Choroid plexus epithelial cell (primary cell): Measurements from ENCODE around the gene CCND1.
"Not testable (repeated sequence)": the region's sequence is repeated elsewhere in the genome, so short reads cannot be mapped to it uniquely, and the experiment has no call there.

ENCODE experiments used
- DNase-seq: peaks from one replicate; pipeline ENCODE4 v3.0.0-alpha.2; 2010; ENCODE audit warnings: low read depth
- H3K4me3 ChIP-seq: 2 replicates; pipeline ENCODE4 v1.5.1; 2011; ENCODE audit warnings: low read depth, mild to moderate bottlenecking, control low read depth, low read length, moderate library complexity
- TF ChIP-seq, protein P1 (sequence below): conservative IDR thresholded peaks from 2 replicates; pipeline ENCODE4 v1.5.1; 2011; ENCODE audit warnings: low read depth, mild to moderate bottlenecking, control low read depth, inconsistent platforms, low read length, moderate library complexity

The CCND1 gene

GRCh38 chr11:69686452-69686851 lies 45.5 kb downstream of the CCND1 start:
- no peak overlapping the region for H3K4me3 ChIP-seq
- TF ChIP-seq, protein P1, sequence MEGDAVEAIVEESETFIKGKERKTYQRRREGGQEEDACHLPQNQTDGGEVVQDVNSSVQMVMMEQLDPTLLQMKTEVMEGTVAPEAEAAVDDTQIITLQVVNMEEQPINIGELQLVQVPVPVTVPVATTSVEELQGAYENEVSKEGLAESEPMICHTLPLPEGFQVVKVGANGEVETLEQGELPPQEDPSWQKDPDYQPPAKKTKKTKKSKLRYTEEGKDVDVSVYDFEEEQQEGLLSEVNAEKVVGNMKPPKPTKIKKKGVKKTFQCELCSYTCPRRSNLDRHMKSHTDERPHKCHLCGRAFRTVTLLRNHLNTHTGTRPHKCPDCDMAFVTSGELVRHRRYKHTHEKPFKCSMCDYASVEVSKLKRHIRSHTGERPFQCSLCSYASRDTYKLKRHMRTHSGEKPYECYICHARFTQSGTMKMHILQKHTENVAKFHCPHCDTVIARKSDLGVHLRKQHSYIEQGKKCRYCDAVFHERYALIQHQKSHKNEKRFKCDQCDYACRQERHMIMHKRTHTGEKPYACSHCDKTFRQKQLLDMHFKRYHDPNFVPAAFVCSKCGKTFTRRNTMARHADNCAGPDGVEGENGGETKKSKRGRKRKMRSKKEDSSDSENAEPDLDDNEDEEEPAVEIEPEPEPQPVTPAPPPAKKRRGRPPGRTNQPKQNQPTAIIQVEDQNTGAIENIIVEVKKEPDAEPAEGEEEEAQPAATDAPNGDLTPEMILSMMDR = no peak
- DNase-seq = no peak

- no peak overlapping the region for H3K4me3 ChIP-seq
- TF ChIP-seq, protein P1 = no peak
- DNase-seq = no peak
Measured at GRCh38 chr11:69686856-69687255, 45.9 kb downstream of the CCND1 start.

- DNase-seq, H3K4me3 ChIP-seq: not testable (repeated sequence)
Measured at GRCh38 chr11:69687969-69688771, 47.2 kb downstream of the CCND1 start.

DNA sequence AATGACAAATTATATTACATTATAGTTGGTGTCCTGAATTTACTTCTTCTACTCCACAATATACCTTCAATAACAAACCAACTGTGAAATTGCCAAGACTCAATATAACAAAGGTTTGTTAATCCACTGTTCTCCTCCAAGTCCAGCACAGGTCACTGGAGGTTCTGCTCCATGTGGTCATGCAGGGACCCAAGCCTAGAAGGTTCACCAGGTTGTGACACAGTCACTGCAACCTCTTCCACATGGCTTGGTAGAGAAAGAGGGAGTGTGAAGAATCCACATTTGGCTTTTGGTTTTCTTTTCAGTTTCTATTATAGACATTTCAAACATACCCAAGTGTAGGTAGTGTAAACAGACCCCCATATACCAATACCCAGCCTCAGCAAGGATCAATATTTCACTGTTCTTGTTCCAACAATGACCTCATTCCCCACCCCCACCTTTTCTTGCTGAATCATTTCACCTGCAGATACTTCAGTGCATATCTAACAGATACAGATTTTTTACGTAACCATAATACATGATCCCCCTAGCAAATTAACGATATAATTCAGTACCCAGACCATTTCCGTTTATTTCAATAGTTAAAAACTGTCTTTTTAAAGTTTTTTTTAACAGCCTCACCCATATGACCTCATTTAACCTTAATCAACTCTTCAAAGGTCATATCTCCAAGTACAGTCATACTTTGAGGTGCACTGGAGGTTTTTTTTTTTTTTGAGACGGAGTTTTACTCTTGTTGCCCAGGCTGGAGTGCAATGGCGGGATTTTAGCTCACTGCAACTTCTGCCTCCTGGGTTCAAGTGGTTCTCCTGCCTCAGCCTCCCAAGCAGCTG lies 48.7 kb downstream of the CCND1 start:
- TF ChIP-seq, protein P1 = no peak
- H3K4me3 ChIP-seq = no peak overlapping the region
- DNase-seq = no peak

- TF ChIP-seq, protein P1 = no peak
- peak; percentile 50 for DNase-seq
- H3K4me3 ChIP-seq = no peak overlapping the region
Measured at GRCh38 chr11:69691463-69691862, 50.5 kb downstream of the CCND1 start.

DNA sequence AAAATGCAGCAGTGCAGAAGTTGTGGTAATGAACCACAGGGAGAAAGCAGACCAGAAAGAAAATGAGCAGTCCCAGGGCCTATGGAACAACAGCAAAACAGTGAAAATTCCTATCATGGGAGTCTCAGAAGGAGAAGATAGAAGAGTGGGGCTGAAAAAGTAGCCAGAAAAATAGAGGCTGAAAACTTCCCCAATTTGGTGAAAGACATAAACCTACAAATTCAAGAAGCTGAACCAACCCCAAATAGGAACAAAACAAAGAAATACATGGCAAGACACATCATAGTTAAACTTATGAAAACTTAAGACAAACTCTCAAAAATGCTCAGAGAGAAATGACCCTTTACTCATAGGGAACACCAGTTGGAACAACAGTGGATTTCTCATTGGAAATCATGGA lies 51.5 kb downstream of the CCND1 start:
- no peak for DNase-seq

GRCh38 chr11:69694781-69695180 lies 53.8 kb downstream of the CCND1 start:
- TF ChIP-seq, protein P1 = no peak
- no peak for DNase-seq
- no peak overlapping the region for H3K4me3 ChIP-seq

More for the DNA sequence above, 51.5 kb downstream of the CCND1 start:
- TF ChIP-seq, protein P1 = no peak
- no peak overlapping the region for H3K4me3 ChIP-seq
